Tibial nerve (tissue), 3 donors: ENCODE results near the gene GALNT18.

Experiments used
- CTCF ChIP-seq, 5 experiments: fragments of 200-600 bp in 3 of 5; fragments of 450-650 bp in 2 of 5; sonication (generic) in 3 of 5; IDR thresholded peaks; one replicate each; pipeline ENCODE4 v1.5.1; 2016 to 2019; ENCODE audit warnings: antibody characterized with exemption in 5 of 5, mild to moderate bottlenecking in 3 of 5, moderate library complexity in 2 of 5
- POLR2A ChIP-seq, 2 donors: fragments of 450-650 bp; IDR thresholded peaks; one replicate each; pipeline ENCODE4 v1.6.1; 2017; ENCODE audit warnings: antibody characterized with exemption in 2 of 2, mild to moderate bottlenecking in 2 of 2, moderate library complexity in 2 of 2

GRCh38 chr11:11598243-11598642, 23.6 kb downstream of the GALNT18 start:
- TF ChIP-seq CTCF (IDR thresholded peaks at IDR 0.05) (no peak), POLR2A (IDR thresholded peaks at IDR 0.05) (no peak)
